22Rv1 (cell line): Measurements from ENCODE around the gene PPP1R16B.
"Not testable (repeated sequence)": the region's sequence is repeated elsewhere in the genome, so short reads cannot be mapped to it uniquely, and the experiment has no call there.

Experiments used
- H3K27ac ChIP-seq: fragments of 450-650 bp; 2 replicates; pipeline ENCODE4 v1.5.1; 2017
- ZFX ChIP-seq: fragments of 450-650 bp; IDR thresholded peaks from 2 replicates; pipeline ENCODE4 v1.6.1; 2017; ENCODE audit warnings: antibody characterized with exemption, borderline replicate concordance
- TF ChIP-seq, protein P1 (sequence below): fragments of 450-650 bp; IDR thresholded peaks from 2 replicates; pipeline ENCODE4 v1.5.1; 2017; ENCODE audit warnings: mild to moderate bottlenecking

PPP1R16B gene

DNA sequence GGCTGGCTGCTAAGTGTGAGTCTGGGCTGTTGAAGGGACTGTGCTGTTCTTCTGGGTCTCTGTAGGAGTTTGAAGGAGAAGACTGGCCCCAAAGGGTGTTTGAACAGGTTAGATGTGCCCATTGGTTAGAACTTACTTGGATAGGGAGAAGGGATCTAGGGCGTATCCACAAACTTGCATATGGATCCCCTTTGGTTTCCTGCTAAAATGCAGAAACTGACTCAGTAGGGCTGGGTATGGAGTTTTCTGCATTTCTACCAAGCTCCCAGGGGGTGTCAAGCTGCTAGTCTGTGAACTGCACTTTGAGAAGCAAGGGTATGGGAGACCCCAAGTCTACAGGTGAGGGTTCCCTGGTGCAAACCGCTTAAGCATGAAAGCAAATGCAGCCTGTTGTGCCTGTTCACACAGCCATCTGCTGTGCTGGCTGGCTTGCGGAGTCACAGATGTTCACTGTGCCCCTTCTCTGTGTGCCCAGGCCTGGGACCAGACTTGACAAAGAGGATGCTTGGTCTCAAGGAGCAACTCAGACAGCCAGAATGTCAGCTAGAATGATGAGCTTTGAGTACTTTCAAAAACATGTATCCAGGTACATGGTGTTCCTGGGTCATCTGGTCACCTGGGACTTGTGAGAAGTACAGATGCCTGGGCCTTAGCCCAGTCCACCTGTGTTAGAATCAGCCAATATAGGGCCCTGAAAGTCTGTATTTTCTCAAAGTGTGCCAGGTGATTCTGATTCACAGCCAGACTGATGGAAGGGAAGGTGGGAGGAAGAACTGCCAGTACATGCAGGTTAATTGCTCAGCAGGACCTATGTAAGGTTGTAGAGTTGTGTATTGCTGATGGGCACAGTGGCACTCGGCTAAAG is 7.4 kb downstream of the PPP1R16B start:
- TF ChIP-seq, protein P1, sequence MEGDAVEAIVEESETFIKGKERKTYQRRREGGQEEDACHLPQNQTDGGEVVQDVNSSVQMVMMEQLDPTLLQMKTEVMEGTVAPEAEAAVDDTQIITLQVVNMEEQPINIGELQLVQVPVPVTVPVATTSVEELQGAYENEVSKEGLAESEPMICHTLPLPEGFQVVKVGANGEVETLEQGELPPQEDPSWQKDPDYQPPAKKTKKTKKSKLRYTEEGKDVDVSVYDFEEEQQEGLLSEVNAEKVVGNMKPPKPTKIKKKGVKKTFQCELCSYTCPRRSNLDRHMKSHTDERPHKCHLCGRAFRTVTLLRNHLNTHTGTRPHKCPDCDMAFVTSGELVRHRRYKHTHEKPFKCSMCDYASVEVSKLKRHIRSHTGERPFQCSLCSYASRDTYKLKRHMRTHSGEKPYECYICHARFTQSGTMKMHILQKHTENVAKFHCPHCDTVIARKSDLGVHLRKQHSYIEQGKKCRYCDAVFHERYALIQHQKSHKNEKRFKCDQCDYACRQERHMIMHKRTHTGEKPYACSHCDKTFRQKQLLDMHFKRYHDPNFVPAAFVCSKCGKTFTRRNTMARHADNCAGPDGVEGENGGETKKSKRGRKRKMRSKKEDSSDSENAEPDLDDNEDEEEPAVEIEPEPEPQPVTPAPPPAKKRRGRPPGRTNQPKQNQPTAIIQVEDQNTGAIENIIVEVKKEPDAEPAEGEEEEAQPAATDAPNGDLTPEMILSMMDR, result no peak
- TF ChIP-seq ZFX, result no peak
- no peak overlapping the region for H3K27ac ChIP-seq

DNA sequence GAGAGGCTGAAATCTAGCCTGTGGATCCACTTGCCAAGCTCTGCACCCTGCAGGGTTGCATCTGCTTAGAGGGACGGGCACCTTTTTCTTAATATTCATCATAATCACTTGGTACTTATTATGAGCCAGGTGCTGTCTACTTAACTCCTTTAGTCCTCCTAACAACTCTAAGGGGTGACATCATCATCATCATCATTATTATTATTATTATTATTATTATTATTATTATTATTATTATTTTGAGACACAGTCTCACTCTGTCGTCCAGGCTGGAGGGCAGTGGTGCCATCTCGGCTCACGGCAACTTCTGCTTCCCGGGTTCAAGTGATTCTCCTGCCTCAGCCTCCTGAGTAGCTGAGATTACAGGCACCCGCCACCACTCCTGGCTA is 8.1 kb downstream of the PPP1R16B start:
- H3K27ac ChIP-seq, result not testable (repeated sequence)

DNA sequence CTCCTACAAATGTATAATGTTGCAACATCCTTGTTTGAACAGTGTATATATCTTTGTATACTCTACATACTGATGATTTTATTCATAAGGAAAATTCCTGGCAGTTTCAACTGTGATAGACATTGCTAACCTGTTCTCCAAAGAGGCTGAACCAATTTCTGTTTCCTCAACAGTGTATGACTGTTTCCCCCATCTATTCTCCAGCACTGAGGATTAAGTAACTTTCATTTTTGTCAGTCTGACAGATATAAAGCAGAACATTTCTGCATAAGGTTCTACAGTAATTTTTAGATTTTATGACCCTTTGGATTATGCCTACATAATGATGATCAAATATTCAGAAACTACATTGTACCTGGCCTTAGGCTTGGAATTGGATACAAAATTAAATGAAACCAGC is 9.9 kb downstream of the PPP1R16B start:
- H3K27ac ChIP-seq, result no peak overlapping the region
- TF ChIP-seq ZFX, result no peak
- TF ChIP-seq, protein P1, result no peak

DNA sequence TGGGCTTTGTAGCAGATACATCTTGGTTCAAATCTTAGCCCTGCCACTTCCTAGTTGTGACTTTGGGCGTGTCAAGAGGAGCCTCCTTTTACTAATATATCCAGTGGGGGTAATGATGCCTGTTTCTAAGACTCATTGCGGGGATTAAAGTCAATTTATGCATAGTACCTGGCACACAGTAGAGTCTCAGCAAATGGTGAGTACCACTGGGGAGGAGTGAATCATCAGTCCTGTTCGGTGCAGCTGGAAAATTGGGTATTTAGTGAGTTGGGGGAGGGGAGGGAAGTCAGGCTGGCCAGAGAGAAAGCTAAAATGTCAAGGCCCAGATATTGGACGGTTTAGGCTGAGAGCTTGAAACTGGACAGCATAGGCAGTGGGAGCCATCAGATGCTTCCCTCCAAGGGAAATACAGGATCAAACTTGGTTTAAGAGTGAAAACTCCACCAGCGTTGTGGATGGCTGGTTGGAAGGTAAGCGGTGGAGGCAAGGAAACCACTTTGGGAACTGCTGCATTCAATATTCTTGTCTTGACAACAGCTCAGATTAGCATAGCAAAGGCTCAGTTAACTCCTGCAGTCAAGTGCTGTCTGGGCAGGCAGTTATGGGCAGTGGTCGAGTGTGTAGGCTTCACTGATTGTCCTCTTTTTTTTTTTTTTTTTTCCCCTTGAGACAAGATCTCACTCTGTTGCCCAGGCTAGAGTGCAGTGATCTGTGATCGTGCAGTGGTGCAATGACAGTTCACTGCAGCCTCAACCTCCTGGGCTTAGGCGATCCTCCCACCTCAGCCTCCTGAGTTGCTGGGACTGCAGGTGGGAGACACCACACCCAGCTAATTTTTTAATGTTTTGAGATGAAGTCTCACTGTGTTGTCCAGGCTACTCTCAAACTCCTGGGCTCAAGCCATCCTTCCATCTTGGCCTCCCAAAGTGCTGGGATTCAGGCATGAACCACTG is 12.9 kb downstream of the PPP1R16B start:
- TF ChIP-seq, protein P1, result no peak
- no peak for TF ChIP-seq ZFX
- H3K27ac ChIP-seq, result no peak overlapping the region

DNA sequence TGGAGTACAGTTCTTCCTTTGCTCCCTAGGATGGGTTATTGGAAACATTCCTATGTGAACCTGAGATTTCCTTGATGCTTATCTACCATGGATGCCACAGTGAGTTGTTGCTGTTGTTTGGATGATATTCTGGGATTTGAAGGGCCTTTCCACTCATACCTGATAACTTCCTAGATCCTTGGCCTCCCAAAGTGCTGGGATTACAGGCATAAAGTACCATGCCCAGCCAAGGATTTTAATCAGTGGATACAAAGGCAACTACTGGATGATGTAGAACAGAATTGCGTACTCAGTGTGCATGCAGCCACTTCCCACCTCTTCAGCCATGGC is 20.0 kb downstream of the PPP1R16B start:
- H3K27ac ChIP-seq, result no peak overlapping the region
- TF ChIP-seq, protein P1, result no peak
- no peak for TF ChIP-seq ZFX

DNA sequence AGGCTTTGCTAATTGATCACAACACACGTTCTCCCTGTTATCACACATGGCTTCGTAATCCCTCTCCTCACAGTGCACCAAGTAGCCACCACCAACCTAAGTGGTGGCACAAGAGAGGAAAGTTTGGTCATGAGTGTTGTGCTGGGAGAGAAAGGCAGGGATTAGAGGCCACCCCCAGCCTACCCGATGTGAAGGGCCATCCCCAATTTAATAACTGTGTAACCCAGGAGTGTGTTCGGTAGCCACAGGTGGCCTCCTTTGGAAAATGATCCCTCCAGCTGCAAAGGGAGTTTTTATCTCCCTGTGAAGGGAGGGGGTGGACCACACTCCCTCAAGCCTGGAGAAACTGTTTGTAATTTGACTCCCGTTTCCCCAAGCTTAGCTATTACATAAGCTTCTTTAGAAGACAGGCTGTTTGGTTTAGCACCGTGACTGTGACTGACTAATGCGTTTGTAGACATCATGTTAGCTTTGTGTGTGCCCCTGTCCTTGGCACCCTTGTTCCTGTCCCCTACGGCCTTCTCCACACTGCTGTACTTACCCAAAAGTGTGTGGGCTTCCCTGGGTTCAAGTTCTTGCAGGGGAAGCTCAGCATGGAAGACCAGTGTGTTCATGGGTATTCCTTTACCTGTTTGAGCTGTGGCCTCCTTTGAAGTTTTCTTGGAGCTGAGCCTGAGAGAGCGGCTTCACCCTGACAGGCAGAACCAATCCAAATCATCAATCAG is 20.6 kb downstream of the PPP1R16B start:
- TF ChIP-seq, protein P1, result no peak
- no peak for TF ChIP-seq ZFX
- H3K27ac ChIP-seq, result no peak overlapping the region

DNA sequence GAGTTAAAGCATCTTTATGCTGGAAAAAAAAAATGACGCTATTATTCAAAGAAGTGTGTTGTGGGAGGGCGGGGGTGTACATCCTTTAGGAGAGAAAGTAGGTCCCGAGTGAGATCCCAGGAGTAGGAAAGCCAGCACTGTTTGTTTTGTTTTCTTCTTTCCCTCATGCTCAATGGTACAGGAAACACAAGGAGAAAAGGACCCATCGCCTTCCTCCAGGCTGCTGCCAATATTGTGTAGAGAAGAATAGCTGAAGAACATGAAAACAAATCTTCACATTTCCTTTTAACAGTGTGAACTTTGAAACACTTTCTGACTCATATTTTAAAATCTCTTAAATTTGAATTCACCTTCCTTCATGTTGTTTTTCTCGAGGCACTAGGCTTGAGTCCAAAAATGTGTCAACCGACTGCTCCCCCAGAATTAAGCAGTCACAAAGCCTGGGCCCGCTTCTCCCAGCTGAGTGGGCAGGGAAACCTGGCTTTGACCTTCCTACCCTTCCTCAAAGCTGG is 22.3 kb downstream of the PPP1R16B start:
- no peak overlapping the region for H3K27ac ChIP-seq
- TF ChIP-seq ZFX, result no peak
- TF ChIP-seq, protein P1, result no peak
